Colonic mucosa (tissue), 4 donors: ENCODE data around the gene AHDC1. TPM values are rescaled to one million over a fixed set of nuclear protein-coding genes. Genes with fewer than 3 reads are reported as not detected.

Experiments used
- DNase-seq: peaks from one replicate; pipeline ENCODE4 v3.0.0-alpha.2; 2020
- H3K27ac ChIP-seq: fragments of 200-600 bp; one replicate; pipeline ENCODE4 v1.8.0; 2021
- H3K27me3 ChIP-seq: fragments of 200-600 bp; one replicate; pipeline ENCODE4 v1.8.0; 2021
- H3K36me3 ChIP-seq: fragments of 200-600 bp; one replicate; pipeline ENCODE4 v1.8.0; 2021
- H3K4me1 ChIP-seq: fragments of 200-600 bp; one replicate; pipeline ENCODE4 v1.8.0; 2021; ENCODE audit warnings: mild to moderate bottlenecking
- H3K4me3 ChIP-seq: fragments of 200-600 bp; one replicate; pipeline ENCODE4 v1.8.0; 2021
- H3K9ac ChIP-seq, 2 donors: one replicate each; pipeline ENCODE4 v1.7.0; 2013; ENCODE audit warnings: control low read depth in 2 of 2, low read depth in 2 of 2, low read length in 2 of 2
- H3K9me3 ChIP-seq: fragments of 200-600 bp; one replicate; pipeline ENCODE4 v1.8.0; 2021
- CTCF ChIP-seq: fragments of 200-600 bp; IDR thresholded peaks from one replicate; pipeline ENCODE4 v1.8.0; 2022; ENCODE audit warnings: antibody characterized with exemption, mild to moderate bottlenecking
- intact Hi-C: fragments of 100-400 bp; cut with DNase I; formaldehyde crosslinking; loops from one replicate; pipeline ENCODE4 v1.14.1; 2022
- total RNA-seq, 2 donors: library from RNA; stranded (reverse); fragmentation: NEBNext Ultra II Directional in 1 of 2; extraction: Animal tissue kit (Norgen Biotek cat#: 25700) in 1 of 2; gene quantifications; one replicate each; pipeline ENCODE4 v1.2.1, GENCODE V29; 2021
- donor health status: healthy.
- donor health status: DM: no; HTN: no; CAD: no.
- donor health status: DM: no; HTN: no; CAD: no.

The AHDC1 gene
- total RNA-seq, 2 donors from 2014 or later, result 18.4 to 26.8 TPM

DNA sequence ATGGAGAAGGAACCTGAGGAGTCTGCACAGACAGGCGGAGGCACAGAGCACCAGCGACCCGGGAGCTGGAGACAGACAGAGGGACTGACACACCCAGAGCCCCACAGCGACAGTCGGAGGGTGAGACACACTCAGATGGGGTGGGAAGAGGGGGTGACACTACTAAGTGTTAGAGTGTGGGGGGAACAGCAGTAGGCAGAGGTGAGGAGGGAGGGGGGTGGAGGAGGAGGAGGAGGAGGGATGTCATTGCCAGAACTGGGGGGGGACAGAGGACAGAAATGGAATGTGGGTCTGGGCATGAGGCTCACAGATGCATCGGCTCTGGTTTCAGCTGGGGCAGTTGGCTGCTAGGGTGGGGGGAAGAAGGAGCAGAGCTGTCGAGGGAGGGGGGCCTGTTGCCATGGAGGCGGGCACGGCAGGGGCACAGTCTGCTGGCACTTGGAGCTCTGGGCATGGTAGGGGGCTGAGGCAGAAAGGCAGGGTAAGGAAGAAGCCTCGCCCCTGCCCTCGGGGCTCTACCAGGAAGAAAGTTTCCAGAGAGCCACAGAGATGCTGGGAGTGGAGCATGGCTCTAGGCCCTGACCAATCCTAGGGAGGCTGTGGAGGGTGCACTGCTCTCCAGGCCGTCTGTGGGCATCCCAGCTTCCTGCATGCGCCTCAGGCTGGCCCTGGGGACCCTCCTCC, 37.3 kb downstream of the AHDC1 start:
- no peak overlapping the region for H3K4me3 ChIP-seq
- no peaks in the 10 kb centered on the region for H3K27me3 ChIP-seq
- H3K36me3 ChIP-seq, result no peaks in the 10 kb centered on the region
- H3K9me3 ChIP-seq, result no peaks in the 10 kb centered on the region
- DNase-seq, result no peak
- H3K9ac ChIP-seq, result peak overlapping the region in 1 of 2 donors; percentile 80
- no peak for TF ChIP-seq CTCF
- H3K4me1 ChIP-seq, result peaks cover 37% of the 10 kb centered on the region
- intact Hi-C loops, result no loop called here
- no peak overlapping the region for H3K27ac ChIP-seq

DNA sequence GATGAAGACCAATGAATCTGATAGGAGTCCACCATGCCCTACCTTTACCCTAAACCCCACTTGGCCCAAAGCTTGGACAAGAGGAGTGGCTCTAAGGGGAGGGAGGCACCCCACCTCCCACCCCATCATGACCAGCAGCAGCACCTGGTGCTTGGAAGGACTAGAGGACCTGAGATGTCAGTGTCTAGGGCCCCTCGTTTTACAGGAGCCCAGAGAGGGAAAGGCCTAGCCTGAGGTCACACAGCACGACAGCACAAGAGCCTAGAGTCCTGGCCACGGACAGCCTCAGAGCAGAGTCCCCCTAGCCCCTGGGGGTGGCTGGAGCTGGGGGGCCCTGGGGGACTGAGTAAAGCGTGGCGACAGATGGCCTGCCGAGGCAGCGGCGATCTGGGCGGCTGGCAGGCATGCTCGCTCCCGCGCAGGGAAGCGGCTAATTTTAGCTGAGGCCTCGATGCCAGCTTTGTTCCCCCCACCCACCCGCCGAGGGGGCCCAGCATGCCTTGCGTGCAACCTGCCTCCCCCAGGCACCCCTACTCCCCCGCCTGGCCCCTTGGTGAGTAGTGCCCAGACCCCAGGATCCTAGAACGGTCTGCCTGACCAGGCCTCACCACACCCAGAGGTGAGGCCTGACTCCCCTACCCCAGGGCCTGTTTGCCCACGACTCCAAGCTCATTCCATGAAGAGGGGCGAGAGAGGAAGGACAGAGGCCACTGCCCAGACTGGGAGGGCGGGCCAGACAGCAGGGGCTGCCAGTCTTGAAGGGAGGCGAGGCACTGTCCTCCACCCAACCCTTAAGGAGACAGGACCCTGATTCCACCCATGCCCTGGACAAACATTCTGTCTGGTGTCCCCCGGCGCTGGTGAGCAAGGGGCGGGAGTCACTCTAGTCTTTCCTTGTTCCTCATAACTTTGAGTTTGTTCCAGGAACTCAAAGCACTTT, 39.0 kb downstream of the AHDC1 start:
- no peak for TF ChIP-seq CTCF
- DNase-seq, result no peak
- Histone ChIP-seq H3K4me1 (peaks cover 37% of the 10 kb centered on the region), H3K9me3 (no peaks in the 10 kb centered on the region), H3K9ac (peak overlapping the region; percentile 15 to 61), H3K27ac (peak overlapping the region; percentile 58), H3K4me3 (no peak overlapping the region), H3K36me3 (no peaks in the 10 kb centered on the region), H3K27me3 (no peaks in the 10 kb centered on the region)
- intact Hi-C loops, result no loop called here

DNA sequence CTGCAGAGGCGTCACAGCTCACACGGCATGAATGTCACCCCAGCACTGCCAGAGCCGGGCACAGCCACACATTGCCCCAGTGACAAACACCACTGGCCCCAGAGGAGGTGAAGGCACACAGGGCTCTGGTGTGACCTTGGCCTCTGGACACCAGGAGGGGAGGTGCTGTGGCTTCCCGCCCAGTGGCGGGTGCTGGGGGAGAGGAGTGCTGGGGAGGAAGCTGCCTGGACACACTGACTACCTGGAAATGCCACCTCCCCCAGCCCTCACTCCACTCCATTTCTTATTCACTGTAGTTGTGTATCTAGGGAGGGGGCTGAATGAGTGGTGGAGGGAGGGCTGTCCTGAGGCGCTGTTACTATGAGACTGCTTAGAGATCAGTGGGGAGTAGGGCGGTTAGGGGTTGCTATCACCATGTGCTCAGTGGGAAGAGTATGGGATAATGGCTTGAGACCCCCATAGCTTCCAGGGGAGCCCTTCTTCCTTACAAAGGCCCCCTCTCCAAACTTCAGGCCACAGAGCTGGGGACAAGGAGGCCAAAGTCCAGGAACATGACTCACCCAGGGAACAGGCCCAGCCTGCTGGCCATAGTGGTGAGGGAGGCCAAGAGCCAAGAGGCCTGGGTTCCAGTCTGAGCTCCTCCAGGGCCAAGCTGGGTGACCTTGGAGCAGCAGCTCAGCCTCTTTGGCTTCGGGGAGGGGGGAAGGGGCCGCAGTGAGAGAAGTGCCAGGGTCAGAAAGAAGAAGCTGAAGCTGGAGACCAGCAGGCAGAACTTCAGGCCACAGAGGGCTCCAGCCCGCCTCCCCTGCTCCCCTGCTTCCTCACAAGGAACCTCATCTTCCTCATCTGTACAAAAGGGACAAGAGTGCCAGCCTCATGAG, 40.1 kb downstream of the AHDC1 start:
- Histone ChIP-seq H3K4me1 (peaks cover 37% of the 10 kb centered on the region), H3K27me3 (no peaks in the 10 kb centered on the region), H3K9me3 (no peaks in the 10 kb centered on the region), H3K9ac (peak overlapping the region; percentile 15 to 19), H3K4me3 (no peak overlapping the region), H3K36me3 (no peaks in the 10 kb centered on the region), H3K27ac (peak overlapping the region; percentile 58)
- no peak for TF ChIP-seq CTCF
- peak; percentile 80 for DNase-seq
- intact Hi-C loops, result no loop called here

DNA sequence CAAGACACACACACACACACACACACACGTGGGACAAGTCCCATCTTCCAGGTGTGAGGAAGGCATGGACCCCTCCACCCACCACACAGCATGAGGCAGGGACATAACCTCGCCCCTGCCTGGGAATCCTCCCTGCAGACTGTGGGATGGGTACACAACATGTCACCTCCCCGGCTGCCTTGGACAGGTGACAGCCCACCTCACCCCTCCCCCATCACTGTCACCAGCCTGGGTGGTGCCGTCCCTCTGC, 40.7 kb downstream of the AHDC1 start:
- Histone ChIP-seq H3K27me3 (no peaks in the 10 kb centered on the region), H3K9ac (peak overlapping the region in 1 of 2 donors; percentile 19)
- TF ChIP-seq CTCF, result no peak

More for the DNA sequence above, 40.7 kb downstream of the AHDC1 start:
- H3K4me3 ChIP-seq, result no peak overlapping the region
- DNase-seq, result no peak
- intact Hi-C loops, result no loop called here
- H3K27ac ChIP-seq, result peak overlapping the region; percentile 58
- no peaks in the 10 kb centered on the region for H3K36me3 ChIP-seq
- H3K9me3 ChIP-seq, result no peaks in the 10 kb centered on the region
- peaks cover 37% of the 10 kb centered on the region for H3K4me1 ChIP-seq
